ENCODE data around the gene TGFBR3L. TPM values are rescaled to one million over a fixed set of nuclear protein-coding genes. Genes with fewer than 3 reads are reported as not detected.

The TGFBR3L gene
- total and polyA plus RNA-seq, 10 of the 15 experiments (the other 5 are each of a cell fraction or from before 2014, with no cell fraction given) = 0.20 to 0.23 TPM; not detected in 8

- no peak for FAIRE-seq
These were observed 47.4 kb downstream of the TGFBR3L start for GRCh38 chr19:7961920-7962626.

More at GRCh38 chr19:7961920-7962626, 47.4 kb downstream of the TGFBR3L start:
- WGBS (ENCODE audit: insufficient coverage, insufficient replicate concordance, low lambda C conversion rate, missing lambda C conversion rate) = 89% methylated on average over 13 of the region's 13 CpGs
- Histone ChIP-seq H3K36me3 (ENCODE audit: control insufficient read depth in 2 of 2, insufficient read depth in 2 of 2, low read length in 1 of 2) (peaks cover 20 to 22% of the 10 kb centered on the region in 2 experiments; a peak in 3 of 4 replicates), H3K4me2 (ENCODE audit: control insufficient read depth, insufficient read depth) (no peak overlapping the region), H2AFZ (ENCODE audit: control insufficient read depth, low read depth, low read length) (no peak overlapping the region), H3K9ac (ENCODE audit: control insufficient read depth, insufficient read depth, low read length) (no peak overlapping the region), H3K4me1 (ENCODE audit: control insufficient read depth, insufficient read depth, low read length) (no peaks in the 10 kb centered on the region), H3K79me2 (ENCODE audit: control insufficient read depth, insufficient read depth, low read length) (no peaks in the 10 kb centered on the region), H3K27me3 (replicated peaks in 1 of 2; ENCODE audit: control insufficient read depth in 2 of 2, insufficient read depth in 2 of 2, low read length in 1 of 2) (no peaks in the 10 kb centered on the region), H3K27ac (ENCODE audit: control insufficient read depth, insufficient read depth) (no peak overlapping the region), H3K4me3 (no peak overlapping the region), H4K20me1 (ENCODE audit: control insufficient read depth, insufficient read depth) (no peaks in the 10 kb centered on the region), H3K9me3 (replicated peaks; ENCODE audit: control insufficient read depth, insufficient read depth, low read length) (no peaks in the 10 kb centered on the region)
- ChIA-PET CTCF (no interaction called here), SMC1A (ENCODE audit: uncharacterized antibody, unreplicated experiment) (no interaction called here), RAD21 (ENCODE audit: unreplicated experiment) (no interaction called here), POLR2A (no interaction called here)
- no peak for TF ChIP-seq BRCA1 (IDR thresholded peaks at IDR 0.05; ENCODE audit: low read depth, low read length)
- no peak for TF ChIP-seq KAT2A (conservative IDR thresholded peaks at IDR 0.05; ENCODE audit: control insufficient read depth, low read depth, low read length)
- no peak for TF ChIP-seq MEF2A (IDR thresholded peaks at IDR 0.05; ENCODE audit: insufficient read depth, low read depth, low read length)
- TF ChIP-seq, protein P1, sequence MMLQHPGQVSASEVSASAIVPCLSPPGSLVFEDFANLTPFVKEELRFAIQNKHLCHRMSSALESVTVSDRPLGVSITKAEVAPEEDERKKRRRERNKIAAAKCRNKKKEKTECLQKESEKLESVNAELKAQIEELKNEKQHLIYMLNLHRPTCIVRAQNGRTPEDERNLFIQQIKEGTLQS (IDR thresholded peaks at IDR 0.05; ENCODE audit: borderline replicate concordance, extremely low read depth, low read depth, low read length) = no peak
- TF ChIP-seq RUNX3 (IDR thresholded peaks at IDR 0.05; ENCODE audit: low read length) = no peak
- TF ChIP-seq E2F4 (IDR thresholded peaks at IDR 0.05; ENCODE audit: low read depth, low read length) = no peak
- TF ChIP-seq HDAC2 (IDR thresholded peaks at IDR 0.05) = no peak
- no peak for TF ChIP-seq CBFB (IDR thresholded peaks at IDR 0.05; ENCODE audit: low read depth)
- no peak for TF ChIP-seq ZNF217 (IDR thresholded peaks at IDR 0.05)
- no peak for TF ChIP-seq FOS (IDR thresholded peaks at IDR 0.05; ENCODE audit: borderline replicate concordance, extremely low read depth, insufficient read length)
- no TSS peak for BruUV-seq (replicated peaks)
- in situ Hi-C loops (cut with MboI) (no loop called here), intact Hi-C loops (cut with micrococcal nuclease; ENCODE audit: unreplicated experiment) (no loop called here)
- ATAC-seq = no peak
- DNase-seq (ENCODE audit: low read depth, low spot score) = no peak

All from GM12878 (cell line).